Breast epithelium (tissue), 4 donors: ENCODE measurements around the gene FLNC. TPM values are rescaled to one million over a fixed set of nuclear protein-coding genes. Genes with fewer than 3 reads are reported as not detected.
A peak's percentile ranks its signal among the peaks of the same experiment; 100 is the strongest.

Experiments
- DNase-seq, 2 donors: peaks; one replicate each; pipeline ENCODE4 v3.0.0-alpha.2; 2019; ENCODE audit warnings: low spot score in 2 of 2
- H3K27ac ChIP-seq, 2 donors: fragments of 200-600 bp; sonication (generic) in 1 of 2; one replicate each; pipeline ENCODE4 v1.5.1; 2016 to 2019; ENCODE audit warnings: mild to moderate bottlenecking in 1 of 2
- H3K27me3 ChIP-seq, 2 donors: fragments of 200-600 bp; sonication (generic) in 1 of 2; one replicate each; pipeline versions ENCODE4 v1.5.1 to v1.6.0; 2017 to 2019; ENCODE audit warnings: control low read depth in 1 of 2, mild to moderate bottlenecking in 1 of 2
- H3K36me3 ChIP-seq: fragments of 200-600 bp; one replicate; pipeline ENCODE4 v1.5.1; 2019
- H3K4me1 ChIP-seq, 2 donors: fragments of 200-600 bp; sonication (generic); one replicate each; pipeline ENCODE4 v1.5.1; 2016 to 2019; ENCODE audit warnings: control low read depth in 1 of 2
- H3K4me3 ChIP-seq, 3 donors: fragments of 200-600 bp; sonication (generic); 1 replicate in 2 of 3; 2 replicates in 1 of 3; pipeline ENCODE4 v1.5.1; 2016 to 2019; ENCODE audit warnings: mild to moderate bottlenecking in 3 of 3, moderate library complexity in 2 of 3
- H3K9me3 ChIP-seq, 2 donors: fragments of 200-600 bp; sonication (generic) in 1 of 2; one replicate each; pipeline ENCODE4 v1.5.1; 2016 to 2019; ENCODE audit warnings: control low read depth in 1 of 2
- POLR2A ChIP-seq: fragments of 450-650 bp; IDR thresholded peaks from one replicate; pipeline ENCODE4 v1.6.1; 2016; ENCODE audit warnings: antibody characterized with exemption, mild to moderate bottlenecking, moderate library complexity
- POLR2AphosphoS5 ChIP-seq, 3 donors: sonication (generic); formaldehyde crosslinking; IDR thresholded peaks; one replicate each; pipeline ENCODE4 v1.6.1; 2017; ENCODE audit warnings: antibody characterized with exemption in 3 of 3
- intact Hi-C: fragments of 100-400 bp; cut with DNase I; formaldehyde crosslinking; loops from one replicate; pipeline ENCODE4 v1.15.1; 2023; ENCODE audit warnings: low total_unique reads
- total RNA-seq, 3 donors: library from RNA; depleted of rRNA; stranded (reverse); fragments of >200 nt; gene quantifications; one replicate each; pipeline ENCODE4 v1.1.0, GENCODE V29; 2016
- TF ChIP-seq, protein P1 (sequence below), 3 donors: fragments of 450-650 bp; IDR thresholded peaks; one replicate each; pipeline ENCODE4 v1.5.1; 2016 to 2017; ENCODE audit warnings: antibody characterized with exemption in 3 of 3, mild to moderate bottlenecking in 3 of 3, moderate library complexity in 3 of 3

The FLNC gene
- total RNA-seq, 3 donors from 2014 or later = 5.1 to 7.5 (median 6.0) TPM

GRCh38 chr7:128833946-128834325 is 3.7 kb downstream of the FLNC start:
- peaks cover 0 to 7% of the 10 kb centered on the region in 2 donors for H3K4me1 ChIP-seq
- H3K27me3 ChIP-seq = peaks cover 0 to 9% of the 10 kb centered on the region in 2 donors
- H3K9me3 ChIP-seq = no peaks in the 10 kb centered on the region
- no peak for TF ChIP-seq POLR2AphosphoS5 (IDR thresholded peaks at IDR 0.05)
- DNase-seq = no peak
- H3K27ac ChIP-seq = peak overlapping the region in 1 of 2 donors; percentile 90
- H3K36me3 ChIP-seq = no peaks in the 10 kb centered on the region
- intact Hi-C loops = no loop called here
- H3K4me3 ChIP-seq = peak overlapping the region in 1 of 3 donors; percentile 85

DNA sequence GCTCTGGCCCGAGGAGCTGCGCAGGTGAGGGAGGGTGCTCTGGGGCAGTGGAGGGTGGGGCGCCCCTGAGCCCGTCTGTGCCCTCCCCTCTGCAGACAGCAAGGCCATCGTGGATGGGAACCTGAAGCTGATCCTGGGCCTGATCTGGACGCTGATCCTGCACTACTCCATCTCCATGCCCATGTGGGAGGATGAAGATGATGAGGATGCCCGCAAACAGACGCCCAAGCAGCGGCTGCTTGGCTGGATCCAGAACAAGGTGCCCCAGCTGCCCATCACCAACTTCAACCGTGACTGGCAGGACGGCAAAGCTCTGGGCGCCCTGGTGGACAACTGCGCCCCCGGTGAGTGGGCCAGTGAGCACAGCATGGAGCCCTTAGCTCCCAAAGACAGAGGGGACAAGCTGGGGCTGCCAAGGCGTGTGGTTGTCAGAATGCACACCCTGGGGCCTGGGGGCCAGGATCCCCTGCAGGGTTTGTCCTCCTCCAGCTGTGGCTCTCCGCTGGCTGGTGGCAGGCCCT is 5.1 kb downstream of the FLNC start:
- no peaks in the 10 kb centered on the region for H3K36me3 ChIP-seq
- no peak overlapping the region for H3K4me3 ChIP-seq
- no peak overlapping the region for H3K27ac ChIP-seq
- H3K27me3 ChIP-seq = peaks cover 0 to 9% of the 10 kb centered on the region in 2 donors
- H3K9me3 ChIP-seq = no peaks in the 10 kb centered on the region
- TF ChIP-seq POLR2A (no peak), POLR2AphosphoS5 (IDR thresholded peaks at IDR 0.05) (no peak)
- peaks cover 0 to 7% of the 10 kb centered on the region in 2 donors for H3K4me1 ChIP-seq
- intact Hi-C loops = no loop called here
- no peak for DNase-seq

- Histone ChIP-seq H3K4me1 (peaks cover 0 to 7% of the 10 kb centered on the region in 2 donors), H3K36me3 (no peaks in the 10 kb centered on the region), H3K27ac (peak overlapping the region in 1 of 2 donors; percentile 19), H3K9me3 (no peaks in the 10 kb centered on the region), H3K27me3 (peaks cover 0 to 5% of the 10 kb centered on the region in 2 donors), H3K4me3 (no peak overlapping the region)
- no peak for TF ChIP-seq POLR2AphosphoS5 (IDR thresholded peaks at IDR 0.05)
- no peak for TF ChIP-seq POLR2A
- TF ChIP-seq, protein P1, sequence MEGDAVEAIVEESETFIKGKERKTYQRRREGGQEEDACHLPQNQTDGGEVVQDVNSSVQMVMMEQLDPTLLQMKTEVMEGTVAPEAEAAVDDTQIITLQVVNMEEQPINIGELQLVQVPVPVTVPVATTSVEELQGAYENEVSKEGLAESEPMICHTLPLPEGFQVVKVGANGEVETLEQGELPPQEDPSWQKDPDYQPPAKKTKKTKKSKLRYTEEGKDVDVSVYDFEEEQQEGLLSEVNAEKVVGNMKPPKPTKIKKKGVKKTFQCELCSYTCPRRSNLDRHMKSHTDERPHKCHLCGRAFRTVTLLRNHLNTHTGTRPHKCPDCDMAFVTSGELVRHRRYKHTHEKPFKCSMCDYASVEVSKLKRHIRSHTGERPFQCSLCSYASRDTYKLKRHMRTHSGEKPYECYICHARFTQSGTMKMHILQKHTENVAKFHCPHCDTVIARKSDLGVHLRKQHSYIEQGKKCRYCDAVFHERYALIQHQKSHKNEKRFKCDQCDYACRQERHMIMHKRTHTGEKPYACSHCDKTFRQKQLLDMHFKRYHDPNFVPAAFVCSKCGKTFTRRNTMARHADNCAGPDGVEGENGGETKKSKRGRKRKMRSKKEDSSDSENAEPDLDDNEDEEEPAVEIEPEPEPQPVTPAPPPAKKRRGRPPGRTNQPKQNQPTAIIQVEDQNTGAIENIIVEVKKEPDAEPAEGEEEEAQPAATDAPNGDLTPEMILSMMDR (IDR thresholded peaks at IDR 0.05) = no peak
- DNase-seq = no peak
- intact Hi-C loops = no loop called here
These were observed 5.8 kb downstream of the FLNC start for GRCh38 chr7:128835790-128836641.

DNA sequence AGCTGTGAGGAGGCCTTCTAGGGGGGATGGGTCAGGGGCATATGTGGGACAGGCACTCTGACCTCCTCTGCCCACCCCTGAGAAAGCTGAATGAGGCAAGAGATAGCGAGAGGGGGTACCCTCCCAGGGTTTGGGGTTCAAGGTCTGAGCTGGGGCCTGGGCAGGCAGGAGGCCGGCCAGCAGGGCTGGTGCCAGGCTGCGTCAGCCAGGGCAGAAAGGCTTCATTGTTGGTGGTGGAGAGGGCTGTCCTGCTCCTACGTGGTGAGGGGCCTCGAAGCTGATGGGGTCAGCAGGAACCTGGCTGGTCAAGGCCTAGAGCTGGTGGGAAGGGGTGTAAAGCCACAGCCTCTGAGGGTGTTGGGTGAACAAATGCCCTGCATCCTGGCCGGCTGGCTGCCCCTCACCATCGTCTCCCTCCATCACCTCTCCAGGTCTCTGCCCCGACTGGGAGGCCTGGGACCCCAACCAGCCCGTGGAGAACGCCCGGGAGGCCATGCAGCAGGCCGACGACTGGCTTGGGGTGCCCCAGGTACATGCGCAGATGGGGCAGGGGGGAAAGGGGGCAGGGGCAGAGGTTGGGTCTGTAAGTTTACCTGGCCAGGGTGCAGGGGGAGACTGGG is 6.6 kb downstream of the FLNC start:
- Histone ChIP-seq H3K27me3 (no peaks in the 10 kb centered on the region), H3K36me3 (no peaks in the 10 kb centered on the region), H3K4me1 (peaks cover 0 to 7% of the 10 kb centered on the region in 2 donors), H3K27ac (peak overlapping the region in 1 of 2 donors; percentile 19), H3K9me3 (no peaks in the 10 kb centered on the region), H3K4me3 (no peak overlapping the region)
- TF ChIP-seq, protein P1 (IDR thresholded peaks at IDR 0.05) = no peak
- TF ChIP-seq POLR2A = no peak
- intact Hi-C loops = no loop called here
- no peak for DNase-seq

- Histone ChIP-seq H3K27ac (no peak overlapping the region), H3K9me3 (no peaks in the 10 kb centered on the region), H3K36me3 (no peaks in the 10 kb centered on the region), H3K27me3 (no peaks in the 10 kb centered on the region), H3K4me3 (no peak overlapping the region), H3K4me1 (peaks cover 0 to 7% of the 10 kb centered on the region in 2 donors)
- TF ChIP-seq POLR2A (no peak), POLR2AphosphoS5 (IDR thresholded peaks at IDR 0.05) (no peak)
- TF ChIP-seq, protein P1 (IDR thresholded peaks at IDR 0.05) = no peak
- intact Hi-C loops = no loop called here
- no peak for DNase-seq
These were observed 7.3 kb downstream of the FLNC start for GRCh38 chr7:128837521-128837921.
